NCI-H1092 (cell line): Measurements from ENCODE around the gene SIMC1.

Experiments
- DNase-seq: peaks from one replicate; lab custom pipeline; 2025; lab: John Stamatoyannopoulos, UW

Gene SIMC1

GRCh38 chr5:176389135-176390123 lies 151.2 kb downstream of the SIMC1 start:
- no peak for DNase-seq

- DNase-seq, result no peak
Measured at GRCh38 chr5:176391479-176391878, 153.3 kb downstream of the SIMC1 start.

GRCh38 chr5:176391999-176392398 lies 153.8 kb downstream of the SIMC1 start:
- DNase-seq, result no peak

GRCh38 chr5:176392526-176392925 lies 154.3 kb downstream of the SIMC1 start:
- no peak for DNase-seq

GRCh38 chr5:176394096-176394495 lies 155.9 kb downstream of the SIMC1 start:
- no peak for DNase-seq

- no peak for DNase-seq
Measured at GRCh38 chr5:176394881-176395675, 156.9 kb downstream of the SIMC1 start.
